Measurements from ENCODE around the gene C13orf46. TPM values are rescaled to one million over a fixed set of nuclear protein-coding genes. Genes with fewer than 3 reads are reported as not detected.
"Not testable (repeated sequence)": the region's sequence is repeated elsewhere in the genome, so short reads cannot be mapped to it uniquely, and the experiment has no call there.

Gene C13orf46
- total RNA-seq, 1 donor from 2014 or later = 0.32 TPM

- intact Hi-C loops (cut with DNase I) = no loop called here
- DNase-seq (ENCODE audit: missing footprints) = no peak
- ATAC-seq = no peak
These were observed 53.1 kb downstream of the C13orf46 start for GRCh38 chr13:113920606-113921286.

DNA sequence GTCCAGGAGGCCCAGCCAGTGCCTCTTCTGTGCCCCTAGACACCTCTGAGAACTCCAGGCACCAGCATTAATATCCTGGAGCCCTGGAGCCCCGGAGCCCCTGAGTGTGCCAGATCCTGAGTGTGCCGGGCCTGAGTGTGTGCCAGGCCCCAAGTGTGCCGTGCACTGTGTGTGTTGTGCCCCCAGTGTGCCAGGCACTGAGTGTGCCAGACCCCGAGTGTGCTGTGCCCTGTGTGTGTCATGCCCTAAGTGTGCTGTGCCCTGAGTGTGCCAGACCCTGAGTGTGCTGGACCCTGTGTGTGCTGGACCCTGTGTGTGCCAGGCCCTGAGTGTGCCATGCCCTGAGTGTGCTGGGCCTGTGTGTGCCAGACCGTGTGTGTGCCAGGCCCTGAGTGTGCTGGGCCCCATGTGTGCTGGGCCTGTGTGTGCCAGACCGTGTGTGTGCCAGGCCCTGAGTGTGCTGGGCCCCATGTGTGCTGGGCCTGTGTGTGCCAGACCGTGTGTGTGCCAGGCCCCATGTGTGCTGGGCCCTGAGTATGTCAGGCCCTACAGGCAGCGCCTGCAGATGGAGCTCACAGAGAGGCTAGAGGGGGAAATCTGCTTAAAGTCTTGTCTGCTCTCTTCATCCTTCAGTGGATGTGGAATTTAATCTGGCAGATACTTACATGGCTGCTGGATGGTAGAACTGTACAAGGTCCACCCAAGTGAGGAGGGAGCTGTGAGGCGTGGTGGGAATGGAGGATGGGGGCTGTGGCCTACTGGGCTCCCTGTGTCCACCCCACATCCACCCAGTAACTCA lies 53.9 kb downstream of the C13orf46 start:
- DNase-seq (ENCODE audit: missing footprints) = no peak
- no peak for ATAC-seq
- intact Hi-C loops (cut with DNase I) = no loop called here

DNA sequence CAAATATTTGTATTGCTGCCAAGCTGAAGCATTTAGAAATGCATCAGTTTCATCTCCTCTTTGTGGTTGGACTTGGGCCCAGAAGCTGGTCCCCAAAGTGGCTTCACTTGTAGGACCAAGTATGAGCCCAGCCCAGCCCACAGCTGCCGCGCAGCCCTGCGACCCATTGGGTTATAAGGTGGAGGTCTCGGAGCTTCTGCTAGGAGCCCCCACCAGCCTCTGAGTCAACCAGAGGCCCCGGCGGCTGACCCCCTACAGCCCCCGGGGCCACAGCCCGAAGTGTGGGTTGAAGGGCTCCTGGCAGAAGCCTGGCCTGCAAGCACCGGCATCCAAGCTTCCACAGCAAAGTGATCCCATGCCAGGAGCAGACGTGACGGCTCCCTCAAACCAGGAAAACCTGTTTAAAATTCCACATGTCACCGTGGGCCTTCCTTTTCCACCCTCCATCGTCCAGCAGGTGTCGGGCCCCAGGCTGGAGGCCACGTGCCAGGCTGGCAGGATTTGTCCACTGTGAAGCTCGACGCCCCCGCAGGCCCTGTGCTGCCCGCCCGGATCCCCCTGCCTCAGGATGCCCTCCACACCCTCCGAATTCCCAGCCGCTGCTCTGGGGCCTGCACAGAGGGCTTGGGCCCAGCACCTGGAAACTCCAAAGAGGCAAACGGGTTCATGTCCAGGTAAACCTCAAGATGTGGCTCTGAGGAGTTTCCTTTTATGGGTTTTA lies 54.7 kb downstream of the C13orf46 start:
- DNase-seq (ENCODE audit: missing footprints) (no peak), ATAC-seq (no peak)
- intact Hi-C loops (cut with DNase I) = no loop called here

- no peak for DNase-seq (ENCODE audit: missing footprints)
- no peak for ATAC-seq
- intact Hi-C loops (cut with DNase I) = no loop called here
These were observed 55.3 kb downstream of the C13orf46 start for GRCh38 chr13:113918580-113918979.

- intact Hi-C loops (cut with DNase I) = no loop called here
These were observed 56.1 kb downstream of the C13orf46 start for GRCh38 chr13:113917594-113918371.

GRCh38 chr13:113917096-113917495 lies 56.8 kb downstream of the C13orf46 start:
- intact Hi-C loops (cut with DNase I) = no loop called here
- ATAC-seq = no peak
- peak; percentile 41 for DNase-seq (ENCODE audit: missing footprints)

More at GRCh38 chr13:113917594-113918371, 56.1 kb downstream of the C13orf46 start:
- ATAC-seq (no peak), DNase-seq (ENCODE audit: missing footprints) (no peak)

GRCh38 chr13:113916330-113916815 lies 57.5 kb downstream of the C13orf46 start:
- intact Hi-C loops (cut with DNase I) = no loop called here
- DNase-seq (ENCODE audit: missing footprints) (peak; percentile 3), ATAC-seq (no peak)

GRCh38 chr13:113915786-113916329 lies 58.0 kb downstream of the C13orf46 start:
- DNase-seq (ENCODE audit: missing footprints) = peak; percentile 7
- no peak for ATAC-seq
- intact Hi-C loops (cut with DNase I) = no loop called here

- intact Hi-C loops (cut with DNase I) = no loop called here
- no peak for ATAC-seq
- DNase-seq (ENCODE audit: missing footprints) = peak; percentile 18
These were observed 58.7 kb downstream of the C13orf46 start for GRCh38 chr13:113915012-113915763.

- DNase-seq (ENCODE audit: missing footprints) = peak; percentile 18
- ATAC-seq = no peak
- intact Hi-C loops (cut with DNase I) = no loop called here
These were observed 59.4 kb downstream of the C13orf46 start for GRCh38 chr13:113914333-113915011.

- DNase-seq (ENCODE audit: missing footprints) = peak; percentile 16
- intact Hi-C loops (cut with DNase I); ATAC-seq: not testable (repeated sequence)
These were observed 60.0 kb downstream of the C13orf46 start for GRCh38 chr13:113913838-113914237.

DNA sequence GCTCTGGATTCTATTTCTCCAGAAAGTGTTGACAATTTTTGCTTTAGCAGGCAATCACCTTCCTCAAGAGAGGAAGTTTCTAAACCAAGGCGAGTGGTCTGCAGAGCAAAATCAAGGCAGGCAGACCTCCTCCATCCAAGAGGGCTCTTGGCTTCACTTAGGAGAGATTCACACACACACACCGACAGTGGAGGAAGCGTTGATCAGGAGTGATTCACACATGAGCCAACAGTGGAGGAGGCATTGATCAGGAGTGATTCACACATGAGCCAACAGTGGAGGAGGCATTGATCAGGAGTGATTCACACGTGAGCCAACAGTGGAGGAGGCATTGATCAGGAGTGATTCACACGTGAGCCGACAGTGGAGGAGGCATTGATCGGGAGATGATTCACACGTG lies 60.5 kb downstream of the C13orf46 start:
- ATAC-seq; intact Hi-C loops (cut with DNase I); DNase-seq (ENCODE audit: missing footprints): not testable (repeated sequence)

- intact Hi-C loops (cut with DNase I) = no loop called here
- ATAC-seq = no peak
- DNase-seq (ENCODE audit: missing footprints) = no peak
These were observed 61.3 kb downstream of the C13orf46 start for GRCh38 chr13:113912596-113912995.

GRCh38 chr13:113907635-113908617 lies 66.0 kb downstream of the C13orf46 start:
- DNase-seq (ENCODE audit: missing footprints) (no peak), ATAC-seq (no peak)
- intact Hi-C loops (cut with DNase I) = no loop called here

DNA sequence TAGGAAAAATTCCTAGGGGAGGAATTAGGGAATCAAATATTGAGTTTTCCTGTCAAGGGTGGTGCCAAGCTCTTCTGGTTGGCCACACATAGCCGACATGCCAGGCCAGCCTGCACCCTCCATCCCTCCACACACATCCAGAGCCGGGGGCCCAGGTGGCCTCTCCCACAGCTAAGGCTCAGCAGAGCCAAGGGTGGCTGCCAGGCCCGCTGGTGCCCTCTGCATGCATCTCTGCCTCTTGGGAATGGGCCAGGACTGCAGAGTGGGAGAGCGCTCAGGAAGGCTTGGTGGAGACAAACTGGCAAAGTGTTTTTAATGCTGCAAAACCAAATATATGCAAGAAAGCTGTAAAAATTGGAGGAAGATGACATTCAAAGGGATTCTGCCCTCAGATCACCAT lies 67.3 kb downstream of the C13orf46 start:
- ATAC-seq (peak; percentile 29), DNase-seq (ENCODE audit: missing footprints) (no peak)
- intact Hi-C loops (cut with DNase I) = no loop called here

GRCh38 chr13:113905942-113906341 lies 67.9 kb downstream of the C13orf46 start:
- ATAC-seq = no peak
- DNase-seq (ENCODE audit: missing footprints) = no peak
- intact Hi-C loops (cut with DNase I) = loop anchor here (2.0 kb wide), 1 partner anchor 89 kb away; no protein-coding TSS in a partner anchor

All from Right ventricle myocardium inferior (tissue), 1 donor.